HG03196 (cell line): ENCODE measurements around the gene SETD1A.
"Not testable (repeated sequence)": the region's sequence is repeated elsewhere in the genome, so short reads cannot be mapped to it uniquely, and the experiment has no call there.

Experiments
- ATAC-seq: cut with Tn5 transposase; IDR thresholded peaks from one replicate; pipeline ENCODE4 v1.9.1; 2021; ENCODE audit not compliant: unreplicated experiment

SETD1A gene

GRCh38 chr16:30997725-30998711 lies 40.5 kb downstream of the SETD1A start:
- ATAC-seq: no peak

DNA sequence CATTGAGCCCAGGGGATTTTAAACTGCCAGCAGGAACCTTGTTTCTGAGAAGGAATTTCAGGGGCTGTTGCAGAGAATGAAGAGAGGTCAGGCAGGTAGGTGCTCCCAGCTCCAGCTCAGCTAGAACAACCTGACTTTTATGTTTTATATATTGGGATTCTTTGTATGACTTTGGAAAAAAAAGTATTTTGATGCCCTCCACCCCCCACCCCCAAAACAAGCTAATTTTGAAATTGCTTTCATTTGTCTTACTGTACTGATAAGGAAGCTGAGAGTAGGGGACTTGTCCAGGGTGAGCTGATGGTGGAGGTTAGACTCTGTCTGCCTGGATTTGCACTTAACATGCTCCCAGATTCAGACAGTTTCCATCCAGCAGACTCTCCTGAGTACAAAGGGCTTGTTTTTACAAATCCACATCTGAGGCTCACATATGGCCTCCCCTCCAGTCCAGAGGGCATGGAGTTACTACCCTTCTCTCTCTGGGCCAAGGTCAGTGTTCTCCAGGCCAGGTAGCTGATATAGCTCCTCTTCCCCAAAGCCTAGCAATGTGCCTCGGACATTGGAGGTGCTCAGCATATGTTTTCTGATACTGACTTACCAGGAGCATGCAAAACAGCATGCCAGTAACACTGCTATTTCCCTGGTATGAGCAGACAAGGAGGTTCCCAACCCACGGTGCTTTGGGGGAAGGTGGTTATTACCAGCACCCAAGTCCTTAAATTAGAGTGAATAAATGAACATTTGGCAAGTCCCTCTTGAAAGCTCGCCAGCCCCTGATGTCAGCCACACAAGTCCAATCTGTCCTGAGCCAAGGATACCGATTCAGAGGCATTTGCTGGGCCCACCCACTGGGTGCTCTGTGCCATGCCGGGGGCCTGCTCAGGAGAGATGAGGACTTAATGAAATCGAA lies 41.6 kb downstream of the SETD1A start:
- no peak for ATAC-seq

- no peak for ATAC-seq
Measured at GRCh38 chr16:31000671-31001382, 43.3 kb downstream of the SETD1A start.

GRCh38 chr16:31001507-31002249 lies 44.1 kb downstream of the SETD1A start:
- no peak for ATAC-seq

DNA sequence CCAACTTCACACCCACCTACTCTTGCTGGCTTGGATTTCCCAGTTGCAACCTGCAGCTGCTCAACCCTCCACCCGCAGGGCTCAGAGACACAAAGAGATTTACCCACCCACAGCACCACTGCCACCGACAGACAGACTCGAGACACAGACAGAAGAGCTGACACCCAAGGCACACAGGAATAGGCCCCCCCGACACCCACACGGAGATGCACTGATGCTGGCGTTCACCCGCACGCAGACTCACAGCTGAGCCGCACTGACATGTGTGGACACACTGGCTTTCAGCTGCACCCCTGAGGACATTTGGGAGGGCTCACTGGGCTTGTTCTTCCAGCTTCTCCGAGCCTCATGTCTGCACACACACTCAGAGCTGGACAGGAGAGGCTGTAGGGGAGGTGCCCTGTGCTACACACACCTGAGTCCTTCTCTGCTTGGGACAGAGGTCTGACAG lies 44.7 kb downstream of the SETD1A start:
- no peak for ATAC-seq

DNA sequence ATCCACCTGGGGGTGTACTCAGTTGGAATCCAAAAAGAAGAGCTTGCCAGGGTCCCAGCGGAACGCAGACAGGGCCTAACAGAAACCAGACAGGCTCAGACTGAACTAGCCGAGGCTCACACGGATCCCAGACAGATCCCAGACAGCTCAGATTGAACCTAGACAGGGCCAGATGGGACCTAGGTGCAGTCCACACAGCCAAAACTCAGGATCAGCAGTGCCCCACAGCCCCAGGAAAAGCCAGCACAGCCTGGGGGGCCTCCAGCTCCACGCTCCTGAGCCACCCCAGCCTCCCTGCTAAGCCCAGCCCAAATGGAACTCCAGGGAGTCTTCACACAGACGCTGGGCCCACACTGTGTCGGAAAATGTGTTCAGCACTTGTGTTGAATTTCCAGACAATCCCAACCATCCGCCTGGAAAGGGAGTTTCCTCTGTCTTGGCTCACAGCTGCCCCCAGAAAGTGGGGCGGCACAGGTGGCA lies 45.3 kb downstream of the SETD1A start:
- no peak for ATAC-seq

DNA sequence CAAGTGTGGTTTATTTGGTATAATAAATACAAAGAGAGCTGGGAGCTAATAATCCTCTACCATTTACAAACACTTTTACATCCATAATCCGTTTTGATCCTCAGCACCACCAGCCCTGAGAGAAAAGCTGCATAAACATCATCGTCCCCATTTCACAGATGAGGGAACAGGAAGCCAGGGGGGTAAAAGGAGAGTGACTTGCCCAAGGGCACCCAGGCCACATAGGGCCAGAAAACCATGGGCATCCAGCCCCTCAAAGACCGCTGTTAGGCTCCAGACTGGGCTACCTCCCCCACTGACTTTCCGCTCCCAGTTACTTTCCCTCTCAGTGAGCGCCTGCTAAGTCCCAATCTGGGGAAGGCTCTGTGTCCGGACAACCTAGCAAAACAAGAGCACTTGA lies 46.2 kb downstream of the SETD1A start:
- ATAC-seq: no peak

DNA sequence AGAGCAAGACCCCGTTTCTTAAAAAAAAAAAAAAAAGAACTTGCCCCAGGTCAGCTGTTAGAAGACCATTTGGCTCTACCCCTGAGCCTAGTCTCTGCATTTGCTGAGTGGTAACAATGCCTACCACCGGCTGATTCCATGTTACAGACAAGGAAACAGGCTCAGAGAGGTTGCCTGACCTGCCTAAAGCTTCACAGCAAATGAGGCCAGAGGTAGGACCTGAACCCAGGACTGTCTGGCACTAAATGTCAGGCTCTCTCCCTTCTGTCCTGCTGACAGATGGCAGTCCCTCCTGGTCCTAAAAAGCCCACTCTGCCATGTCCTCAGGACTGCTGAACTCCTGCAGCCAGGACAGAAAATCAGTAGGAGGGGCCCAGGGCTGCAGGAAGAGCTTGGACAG lies 47.1 kb downstream of the SETD1A start:
- ATAC-seq: no peak

GRCh38 chr16:31005350-31006085 lies 48.0 kb downstream of the SETD1A start:
- no peak for ATAC-seq

- no peak for ATAC-seq
Measured at GRCh38 chr16:31006086-31006385, 48.5 kb downstream of the SETD1A start.

- ATAC-seq: no peak
Measured at GRCh38 chr16:31006589-31006988, 49.0 kb downstream of the SETD1A start.

DNA sequence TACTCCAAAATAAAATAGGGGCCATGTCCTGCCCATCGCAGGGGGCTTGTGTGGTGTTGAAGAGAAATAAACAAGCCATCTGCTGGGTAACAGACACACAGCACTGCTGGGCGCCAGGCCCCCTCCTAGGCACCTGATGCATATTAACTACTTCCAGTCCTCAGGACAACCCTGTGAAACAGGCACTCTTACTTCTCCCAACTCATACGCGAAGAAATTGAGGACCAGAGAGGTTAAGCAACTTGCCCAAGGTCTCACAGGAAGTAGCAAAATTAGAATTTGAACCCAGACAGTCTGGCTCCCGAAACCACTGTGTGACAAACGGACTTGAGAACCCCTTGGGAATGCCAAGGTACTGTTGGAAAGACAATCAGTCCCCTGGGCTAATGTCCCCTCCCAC lies 50.1 kb downstream of the SETD1A start:
- no peak for ATAC-seq

- ATAC-seq: no peak
Measured at GRCh38 chr16:31008149-31008548, 50.6 kb downstream of the SETD1A start.

GRCh38 chr16:31008551-31008950 lies 51.0 kb downstream of the SETD1A start:
- ATAC-seq: no peak

DNA sequence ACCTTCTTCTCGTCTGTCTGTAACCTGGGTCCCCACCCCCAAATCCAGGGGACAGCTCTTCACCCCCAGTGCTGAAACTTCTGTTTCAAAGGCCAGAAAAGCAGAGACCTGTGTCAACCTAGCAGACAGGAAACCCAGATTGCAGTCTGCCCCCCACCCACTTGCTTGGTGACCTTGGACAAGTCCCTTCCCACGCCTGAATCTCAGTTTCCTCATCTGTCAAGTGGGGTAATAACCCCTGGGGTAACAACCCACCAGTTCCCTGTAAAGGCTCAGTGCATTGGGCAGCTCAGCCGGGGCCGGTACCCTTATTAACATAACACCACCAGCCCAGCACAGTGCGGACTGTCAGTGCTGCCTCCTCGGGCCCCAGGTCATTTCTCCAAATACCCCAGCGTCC lies 51.6 kb downstream of the SETD1A start:
- ATAC-seq: no peak

- no peak for ATAC-seq
Measured at GRCh38 chr16:31009894-31010584, 52.5 kb downstream of the SETD1A start.

DNA sequence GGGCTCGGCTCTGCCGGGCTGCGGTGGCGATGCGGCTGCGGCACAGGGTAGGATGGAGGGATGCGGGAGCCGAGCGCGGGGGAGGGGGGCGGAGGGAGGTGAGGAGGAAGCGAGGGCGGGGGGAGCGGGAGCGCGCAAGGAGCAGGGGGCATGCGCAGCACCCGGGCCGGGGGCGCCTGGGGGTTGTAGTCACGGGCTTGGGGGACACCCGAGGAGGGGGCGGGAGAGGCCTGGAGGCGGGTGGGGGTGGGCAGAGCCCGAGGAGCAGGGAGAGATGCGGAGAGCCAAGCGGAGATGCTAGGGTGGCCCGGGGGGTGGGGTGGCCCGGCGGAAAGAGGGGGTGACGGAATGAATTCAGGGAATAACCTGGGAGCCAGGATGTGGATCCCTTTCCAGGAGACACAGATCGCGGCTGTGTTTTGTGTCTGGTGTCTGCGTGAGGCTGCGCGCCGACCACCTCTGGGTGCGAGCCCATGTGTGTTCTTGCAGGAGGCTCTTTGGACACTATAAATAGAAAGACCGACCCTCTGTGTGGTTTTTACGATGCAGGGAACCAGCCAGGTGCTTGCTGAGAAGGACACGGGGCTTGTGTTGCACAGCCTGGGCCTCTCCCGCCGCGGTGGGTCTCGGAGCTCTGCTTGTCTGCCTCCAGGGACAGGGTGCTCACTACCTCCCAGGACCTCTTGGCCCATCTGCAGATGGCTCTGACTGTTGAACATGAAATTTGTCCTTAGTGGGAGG lies 53.2 kb downstream of the SETD1A start, which contains the start of gene STX1B:
Gene STX1B, minus strand, starts transcription at position 54 of the 741 bp plus-strand sequence. CDS start 242 bp downstream, outside the sequence.
- no peak for ATAC-seq

- ATAC-seq: not testable (repeated sequence)
Measured at GRCh38 chr16:31011815-31012214, 54.3 kb downstream of the SETD1A start.
